ENCODE results near the gene TMEM158.
A peak's percentile ranks its signal among the peaks of the same experiment; 100 is the strongest.

The TMEM158 gene

DNA sequence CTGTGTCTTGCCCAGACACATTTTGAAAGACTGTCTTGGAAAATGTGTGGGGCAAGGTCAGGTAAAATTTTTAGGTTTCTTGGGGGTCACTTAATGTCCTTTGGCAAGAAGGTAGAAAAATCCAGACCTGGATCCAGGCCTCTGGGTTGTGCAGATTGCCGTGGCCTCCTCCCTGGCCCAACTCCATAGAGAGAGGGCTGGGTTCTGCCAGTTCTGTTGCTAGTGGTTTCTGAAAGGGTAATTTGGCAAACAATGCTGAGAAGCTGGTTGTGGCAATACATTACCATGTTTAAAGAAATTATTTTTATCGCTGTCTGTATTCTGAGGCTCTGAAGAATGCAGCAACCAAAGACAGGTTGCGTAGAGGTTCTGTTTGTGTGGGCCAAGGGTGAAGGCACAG is 20.2 kb upstream of the TMEM158 start:
- ATAC-seq (ENCODE audit: low read depth) (no peak), DNase-seq (ENCODE audit: low spot score in 2 of 2) (no peak)
- H3K36me3 Mint-ChIP-seq: no peaks in the 10 kb centered on the region
- H3K27me3 Mint-ChIP-seq: peaks cover 14% of the 10 kb centered on the region
- H3K27ac Mint-ChIP-seq: no peak overlapping the region
- no peak overlapping the region for H3K4me3 Mint-ChIP-seq
- H3K9me3 Mint-ChIP-seq: no peaks in the 10 kb centered on the region
- H3K4me1 Mint-ChIP-seq: no peaks in the 10 kb centered on the region

GRCh38 chr3:45244356-45244755 is 18.3 kb upstream of the TMEM158 start:
- H3K27ac Mint-ChIP-seq: no peak overlapping the region
- ATAC-seq (ENCODE audit: low read depth): no peak
- DNase-seq (ENCODE audit: low spot score in 2 of 2): no peak

GRCh38 chr3:45241206-45241605 is 15.1 kb upstream of the TMEM158 start:
- Mint-ChIP-seq H3K9me3 (no peaks in the 10 kb centered on the region), H3K27ac (no peak overlapping the region), H3K4me3 (no peak overlapping the region), H3K27me3 (peaks cover 17% of the 10 kb centered on the region), H3K4me1 (no peaks in the 10 kb centered on the region), H3K36me3 (no peaks in the 10 kb centered on the region)
- DNase-seq (ENCODE audit: low spot score in 2 of 2) (no peak), ATAC-seq (ENCODE audit: low read depth) (no peak)

More at GRCh38 chr3:45244356-45244755, 18.3 kb upstream of the TMEM158 start:
- H3K27me3 Mint-ChIP-seq: peaks cover 15% of the 10 kb centered on the region
- H3K9me3 Mint-ChIP-seq: no peaks in the 10 kb centered on the region
- no peaks in the 10 kb centered on the region for H3K36me3 Mint-ChIP-seq
- H3K4me1 Mint-ChIP-seq: no peaks in the 10 kb centered on the region
- H3K4me3 Mint-ChIP-seq: no peak overlapping the region

- DNase-seq (ENCODE audit: low spot score in 2 of 2) (no peak), ATAC-seq (ENCODE audit: low read depth) (no peak)
- H3K36me3 Mint-ChIP-seq: no peaks in the 10 kb centered on the region
- H3K27ac Mint-ChIP-seq: no peak overlapping the region
- peaks cover 17% of the 10 kb centered on the region for H3K27me3 Mint-ChIP-seq
- no peaks in the 10 kb centered on the region for H3K4me1 Mint-ChIP-seq
- H3K4me3 Mint-ChIP-seq: no peak overlapping the region
- H3K9me3 Mint-ChIP-seq: no peaks in the 10 kb centered on the region
These were observed 14.2 kb upstream of the TMEM158 start for GRCh38 chr3:45240292-45240691.

DNA sequence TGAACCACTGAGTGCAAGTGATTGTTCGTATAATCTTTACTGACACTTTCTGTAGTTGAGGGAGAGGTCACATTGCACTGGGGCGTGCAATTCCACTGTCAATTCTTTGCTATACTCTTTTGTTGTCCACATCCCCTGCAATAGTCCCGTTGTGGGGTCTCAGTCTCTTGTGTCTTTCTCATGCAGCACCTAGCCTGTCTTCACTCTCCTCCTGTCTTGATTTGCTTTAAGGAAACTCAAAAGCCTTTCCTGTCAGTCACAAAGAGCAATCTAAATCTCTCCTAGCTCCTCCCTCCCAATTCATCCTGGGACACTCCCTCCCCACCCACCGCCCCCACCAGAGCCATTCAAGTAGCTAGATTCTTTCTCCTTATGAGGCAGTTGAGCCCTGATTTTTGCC is 13.2 kb upstream of the TMEM158 start:
- no peaks in the 10 kb centered on the region for H3K36me3 Mint-ChIP-seq
- H3K4me1 Mint-ChIP-seq: no peaks in the 10 kb centered on the region
- H3K27me3 Mint-ChIP-seq: peaks cover 12% of the 10 kb centered on the region
- no peak overlapping the region for H3K27ac Mint-ChIP-seq
- DNase-seq (ENCODE audit: low spot score in 2 of 2) (no peak), ATAC-seq (ENCODE audit: low read depth) (no peak)
- no peak overlapping the region for H3K4me3 Mint-ChIP-seq
- H3K9me3 Mint-ChIP-seq: no peaks in the 10 kb centered on the region

GRCh38 chr3:45236964-45237363 is 10.9 kb upstream of the TMEM158 start:
- Mint-ChIP-seq H3K4me3 (no peak overlapping the region), H3K36me3 (no peaks in the 10 kb centered on the region)
- no peak for ATAC-seq (ENCODE audit: low read depth)

DNA sequence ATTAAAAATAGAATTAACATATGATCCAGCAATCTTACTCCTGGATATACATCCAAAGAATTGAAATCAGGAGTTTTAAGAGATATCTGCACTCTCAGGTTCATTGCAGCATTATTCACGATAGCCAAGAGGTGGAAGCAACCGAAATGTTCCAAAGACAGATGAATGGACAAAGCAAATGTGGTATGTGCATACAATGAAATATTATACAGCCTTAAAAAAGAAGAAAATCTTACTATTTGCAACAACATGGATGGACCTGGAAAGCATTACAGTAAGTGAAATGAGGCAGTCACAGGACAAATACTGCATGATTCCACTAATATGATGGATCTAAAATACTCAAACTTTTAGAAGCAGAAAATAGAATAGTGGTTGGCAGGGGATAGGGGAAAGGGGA is 9.3 kb upstream of the TMEM158 start:
- H3K4me1 Mint-ChIP-seq: no peaks in the 10 kb centered on the region
- ATAC-seq (ENCODE audit: low read depth) (no peak), DNase-seq (ENCODE audit: low spot score in 2 of 2) (no peak)
- H3K27me3 Mint-ChIP-seq: peaks cover 12% of the 10 kb centered on the region
- H3K4me3 Mint-ChIP-seq: no peak overlapping the region
- no peaks in the 10 kb centered on the region for H3K9me3 Mint-ChIP-seq
- H3K27ac Mint-ChIP-seq: no peak overlapping the region
- H3K36me3 Mint-ChIP-seq: no peaks in the 10 kb centered on the region

More at GRCh38 chr3:45236964-45237363, 10.9 kb upstream of the TMEM158 start:
- Mint-ChIP-seq H3K9me3 (no peaks in the 10 kb centered on the region), H3K4me1 (no peaks in the 10 kb centered on the region), H3K27ac (no peak overlapping the region), H3K27me3 (peaks cover 8% of the 10 kb centered on the region)
- no peak for DNase-seq (ENCODE audit: low spot score in 2 of 2)

GRCh38 chr3:45234250-45234649 is 8.2 kb upstream of the TMEM158 start:
- Mint-ChIP-seq H3K27ac (no peak overlapping the region), H3K27me3 (peaks cover 12% of the 10 kb centered on the region), H3K9me3 (no peaks in the 10 kb centered on the region), H3K4me3 (no peak overlapping the region), H3K4me1 (no peaks in the 10 kb centered on the region), H3K36me3 (no peaks in the 10 kb centered on the region)
- ATAC-seq (ENCODE audit: low read depth): no peak
- no peak for DNase-seq (ENCODE audit: low spot score in 2 of 2)

GRCh38 chr3:45232521-45232920 is 6.4 kb upstream of the TMEM158 start:
- H3K4me1 Mint-ChIP-seq: no peaks in the 10 kb centered on the region
- H3K27ac Mint-ChIP-seq: no peak overlapping the region
- no peak overlapping the region for H3K4me3 Mint-ChIP-seq
- no peaks in the 10 kb centered on the region for H3K9me3 Mint-ChIP-seq
- no peak for ATAC-seq (ENCODE audit: low read depth)
- H3K36me3 Mint-ChIP-seq: no peaks in the 10 kb centered on the region
- peaks cover 15% of the 10 kb centered on the region for H3K27me3 Mint-ChIP-seq
- DNase-seq (ENCODE audit: low spot score in 2 of 2): no peak

DNA sequence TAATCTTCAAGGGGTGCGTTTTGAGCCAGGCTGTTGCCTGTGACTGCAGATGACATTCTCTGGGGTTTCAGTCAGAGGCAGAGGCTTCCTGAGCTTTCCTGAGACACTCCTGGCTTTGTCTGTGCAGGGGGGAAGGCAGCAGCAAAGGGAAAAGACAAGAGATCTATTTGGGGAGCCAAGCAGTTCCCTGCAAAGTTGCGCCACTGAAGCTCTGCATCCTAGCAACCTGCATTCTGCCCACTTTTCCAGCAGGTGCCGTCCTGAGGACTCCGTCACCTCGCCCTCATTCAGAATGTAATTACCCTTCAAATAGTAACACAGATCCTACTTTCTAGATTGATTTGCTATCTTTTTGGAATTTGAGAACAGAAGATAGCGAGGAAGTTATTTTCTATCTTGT is 1.9 kb upstream of the TMEM158 start:
- H3K27me3 Mint-ChIP-seq: peaks cover 28% of the 10 kb centered on the region
- H3K27ac Mint-ChIP-seq: no peak overlapping the region
- no peak overlapping the region for H3K4me3 Mint-ChIP-seq
- DNase-seq (ENCODE audit: low spot score in 2 of 2): no peak
- H3K9me3 Mint-ChIP-seq: no peaks in the 10 kb centered on the region
- peaks cover 6% of the 10 kb centered on the region for H3K4me1 Mint-ChIP-seq
- ATAC-seq (ENCODE audit: low read depth): no peak
- no peaks in the 10 kb centered on the region for H3K36me3 Mint-ChIP-seq

DNA sequence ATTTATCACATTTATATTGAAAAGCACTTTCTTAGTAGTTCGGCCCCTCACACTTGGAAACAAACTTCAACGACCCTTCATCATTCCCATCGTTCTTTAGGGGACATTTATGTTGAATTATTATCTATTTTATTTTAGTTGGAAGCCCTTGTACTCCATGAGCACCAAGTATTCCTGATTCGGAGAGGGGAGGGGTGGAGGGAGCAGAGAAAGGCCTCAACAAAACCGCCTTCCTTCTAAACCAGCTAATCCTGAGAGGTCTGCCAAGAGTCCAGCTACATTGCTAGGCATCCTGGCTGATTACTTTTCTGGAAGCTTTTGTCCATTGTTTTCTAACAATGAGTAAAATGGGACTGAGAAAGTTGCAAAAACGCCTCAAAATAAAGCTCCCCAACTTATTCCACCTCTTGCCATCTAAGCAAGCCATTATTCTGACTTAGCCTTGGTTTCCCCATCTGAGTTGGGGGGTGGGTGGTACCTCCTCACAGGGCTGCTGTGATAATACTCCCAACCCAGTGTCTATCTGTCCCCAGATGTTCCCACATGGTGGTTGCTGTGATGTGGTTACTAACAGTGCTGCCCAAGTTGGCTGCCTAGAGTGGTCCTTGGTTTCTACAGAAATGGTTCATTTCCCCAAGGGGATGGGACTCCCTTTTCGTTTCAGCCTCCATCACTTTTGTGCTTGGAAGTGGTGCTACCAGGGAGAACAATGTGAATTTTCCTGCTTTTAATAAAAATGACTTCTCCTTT is 1.2 kb upstream of the TMEM158 start:
- ATAC-seq (ENCODE audit: low read depth): no peak
- H3K9me3 Mint-ChIP-seq: no peaks in the 10 kb centered on the region
- H3K4me3 Mint-ChIP-seq: peak overlapping the region; percentile 54

GRCh38 chr3:45225465-45226205 is 452 bp downstream of the TMEM158 start:
- peak overlapping the region; percentile 41 for H3K4me3 Mint-ChIP-seq
- no peak overlapping the region for H3K27ac Mint-ChIP-seq
- H3K4me1 Mint-ChIP-seq: peaks cover 6% of the 10 kb centered on the region
- no peaks in the 10 kb centered on the region for H3K9me3 Mint-ChIP-seq
- ATAC-seq (ENCODE audit: low read depth) (peak; percentile 30), DNase-seq (ENCODE audit: low spot score in 2 of 2) (peak in 1 of 2 donors; percentile 21)
- no peaks in the 10 kb centered on the region for H3K36me3 Mint-ChIP-seq
- peaks cover 35% of the 10 kb centered on the region for H3K27me3 Mint-ChIP-seq

More for the DNA sequence above, 1.2 kb upstream of the TMEM158 start:
- H3K36me3 Mint-ChIP-seq: no peaks in the 10 kb centered on the region
- H3K27ac Mint-ChIP-seq: no peak overlapping the region
- H3K4me1 Mint-ChIP-seq: peaks cover 6% of the 10 kb centered on the region
- peaks cover 33% of the 10 kb centered on the region for H3K27me3 Mint-ChIP-seq
- DNase-seq (ENCODE audit: low spot score in 2 of 2): no peak

- H3K9me3 Mint-ChIP-seq: no peaks in the 10 kb centered on the region
- H3K27ac Mint-ChIP-seq: no peak overlapping the region
- peaks cover 34% of the 10 kb centered on the region for H3K27me3 Mint-ChIP-seq
- DNase-seq (ENCODE audit: low spot score in 2 of 2) (peak in 1 of 2 donors; percentile 30), ATAC-seq (ENCODE audit: low read depth) (no peak)
- H3K4me1 Mint-ChIP-seq: peaks cover 6% of the 10 kb centered on the region
- H3K36me3 Mint-ChIP-seq: no peaks in the 10 kb centered on the region
- peak overlapping the region; percentile 87 for H3K4me3 Mint-ChIP-seq
These were observed 1.1 kb downstream of the TMEM158 start for GRCh38 chr3:45224824-45225464.
